NCI-H2171 treated with DMSO at 0.1 percent for 48 hours (cell line): Measurements from ENCODE around the gene SIGLEC11.
"Not testable (repeated sequence)": the region's sequence is repeated elsewhere in the genome, so short reads cannot be mapped to it uniquely, and the experiment has no call there.

Experiments used
- DNase-seq: peaks from one replicate; lab custom pipeline; 2025; lab: John Stamatoyannopoulos, UW

Gene SIGLEC11

DNA sequence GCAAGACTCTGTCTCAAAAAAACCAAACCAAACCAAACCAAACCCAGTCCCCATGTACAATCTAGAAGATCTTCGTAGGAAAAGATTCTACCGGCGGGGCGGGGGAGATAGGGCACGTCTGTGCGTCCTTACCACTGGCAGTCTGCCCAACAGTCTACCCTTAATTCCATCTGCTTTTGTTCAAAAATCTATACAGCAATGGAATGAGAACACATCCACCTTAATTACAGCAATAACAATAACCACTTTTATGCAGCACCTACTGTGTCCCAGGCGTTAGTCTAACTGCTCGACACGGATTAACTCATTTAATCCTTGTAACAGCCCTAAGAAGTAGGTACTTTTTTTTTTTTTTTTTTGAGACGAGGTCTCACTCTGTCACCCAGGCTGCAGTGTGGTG, 34.5 kb downstream of the SIGLEC11 start:
- DNase-seq: no peak

DNA sequence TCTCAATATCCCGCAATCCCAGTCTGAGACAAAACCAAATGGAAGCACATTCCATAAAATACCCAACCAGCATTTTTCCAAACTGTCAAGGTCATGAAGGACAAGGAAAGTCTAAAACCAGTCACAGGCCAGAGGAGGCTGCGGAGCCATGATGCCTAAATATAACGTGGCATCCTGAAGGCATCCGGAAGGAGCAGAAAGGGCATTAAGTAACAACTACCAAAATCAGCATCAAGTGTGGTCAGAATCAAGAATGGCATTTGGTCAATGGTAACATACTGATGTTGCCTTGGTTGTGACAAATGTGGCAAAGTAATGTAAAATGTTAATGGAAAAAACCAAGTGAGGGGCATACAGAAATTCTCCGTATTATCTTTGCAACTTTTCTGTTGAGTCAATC, 35.5 kb downstream of the SIGLEC11 start:
- no peak for DNase-seq

DNA sequence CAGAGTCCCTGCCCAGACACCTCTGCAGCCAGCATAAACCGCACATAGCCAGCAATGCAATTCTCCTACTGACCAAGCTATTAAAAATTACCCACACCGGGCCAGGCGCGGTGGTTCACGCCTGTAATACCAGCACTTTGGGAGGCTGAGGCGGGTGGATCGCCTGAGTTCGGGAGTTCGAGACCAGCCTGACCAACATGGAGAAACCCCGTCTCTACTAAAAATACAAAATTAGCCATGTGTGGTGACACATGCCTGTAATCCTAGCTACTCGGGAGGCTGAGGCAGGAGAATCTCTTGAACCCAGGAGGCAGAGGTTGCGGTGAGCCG, 36.1 kb downstream of the SIGLEC11 start:
- not testable (repeated sequence) for DNase-seq

DNA sequence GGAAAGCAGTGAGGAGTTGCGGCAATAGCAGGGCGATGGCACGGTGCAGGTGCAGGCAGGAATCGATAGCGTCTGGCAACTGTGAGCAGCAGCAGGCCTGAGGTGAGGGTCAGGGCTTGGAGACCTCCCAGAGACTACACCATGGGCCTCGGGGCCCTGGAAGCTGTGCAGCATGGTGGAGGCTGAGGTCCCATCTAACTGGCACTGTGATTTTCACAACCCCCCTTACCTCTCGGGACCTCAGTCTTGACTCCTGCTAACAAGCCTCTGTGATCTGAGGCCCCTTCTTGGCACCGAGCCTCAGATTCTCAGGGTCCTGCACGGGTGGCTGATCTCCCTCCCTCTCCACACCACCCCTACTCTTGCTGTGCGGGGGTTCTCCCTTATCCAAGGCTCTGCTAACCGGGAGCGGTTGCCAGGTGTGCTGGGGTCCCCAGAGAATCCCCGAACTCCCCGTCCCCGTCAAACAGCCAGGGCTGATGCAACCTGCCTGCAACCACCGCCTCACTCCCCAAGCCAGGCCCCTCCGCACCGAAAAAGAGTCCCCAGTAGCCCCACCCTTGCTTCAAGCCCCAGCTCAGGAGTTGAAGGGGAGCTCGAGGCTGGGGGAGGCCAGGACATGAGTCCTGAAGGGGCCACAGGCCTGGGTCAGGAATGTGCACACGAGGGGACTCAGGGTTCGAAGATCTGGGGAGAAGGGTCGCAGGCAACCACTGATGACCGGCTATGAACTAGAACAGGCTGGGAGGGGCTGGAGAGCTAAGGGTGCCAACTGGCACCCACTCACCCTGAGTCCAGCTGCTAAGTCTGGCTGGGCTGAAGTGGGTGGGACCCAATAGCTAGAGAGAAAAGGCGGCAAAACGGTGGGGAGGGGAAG, 36.7 kb downstream of the SIGLEC11 start:
- peak; percentile 81 for DNase-seq

DNA sequence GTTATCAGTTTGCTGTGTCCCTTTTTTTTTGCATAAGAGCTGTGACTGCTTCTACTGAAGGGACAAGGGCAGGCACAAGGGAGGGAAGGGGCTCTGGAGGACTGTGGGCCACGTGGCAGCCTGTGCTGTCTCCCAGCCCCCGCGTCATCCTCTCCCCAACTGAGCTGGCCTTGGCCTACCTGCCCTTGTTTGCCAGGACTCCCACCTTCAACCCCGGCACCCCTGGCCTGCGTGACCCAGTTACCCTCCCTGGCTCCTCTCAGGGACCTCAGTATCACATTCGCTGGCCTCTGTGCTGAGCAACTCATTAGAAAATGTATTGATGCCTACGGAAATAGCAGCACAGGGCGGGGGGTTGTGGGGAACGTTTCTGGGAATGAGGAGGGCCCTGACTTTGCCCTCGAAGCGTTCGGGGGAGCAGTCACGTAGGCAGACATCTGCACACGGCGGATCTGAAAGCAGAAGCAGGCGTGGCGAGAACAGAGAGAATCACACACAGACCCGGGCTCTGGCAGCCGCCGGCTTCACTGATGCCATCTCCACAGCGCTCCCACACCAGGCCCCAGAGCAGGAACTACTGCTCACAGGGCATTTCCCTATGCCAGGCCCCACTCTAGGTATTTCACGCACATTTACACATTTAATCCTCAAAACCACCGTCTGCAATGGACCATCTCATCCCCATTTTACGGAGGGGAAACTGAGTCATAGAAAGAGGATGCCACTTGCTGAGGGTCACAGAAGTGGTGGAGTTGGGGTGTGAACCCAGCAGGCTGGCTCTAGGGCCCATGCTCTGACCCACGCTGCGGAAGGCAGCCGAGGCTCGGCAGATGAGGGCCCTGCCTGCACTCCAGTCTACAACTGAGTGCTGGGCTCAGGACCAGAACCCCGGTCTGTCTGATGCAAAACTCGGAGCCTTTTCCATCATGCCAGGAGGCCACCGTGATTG, 37.6 kb downstream of the SIGLEC11 start:
- no peak for DNase-seq

DNA sequence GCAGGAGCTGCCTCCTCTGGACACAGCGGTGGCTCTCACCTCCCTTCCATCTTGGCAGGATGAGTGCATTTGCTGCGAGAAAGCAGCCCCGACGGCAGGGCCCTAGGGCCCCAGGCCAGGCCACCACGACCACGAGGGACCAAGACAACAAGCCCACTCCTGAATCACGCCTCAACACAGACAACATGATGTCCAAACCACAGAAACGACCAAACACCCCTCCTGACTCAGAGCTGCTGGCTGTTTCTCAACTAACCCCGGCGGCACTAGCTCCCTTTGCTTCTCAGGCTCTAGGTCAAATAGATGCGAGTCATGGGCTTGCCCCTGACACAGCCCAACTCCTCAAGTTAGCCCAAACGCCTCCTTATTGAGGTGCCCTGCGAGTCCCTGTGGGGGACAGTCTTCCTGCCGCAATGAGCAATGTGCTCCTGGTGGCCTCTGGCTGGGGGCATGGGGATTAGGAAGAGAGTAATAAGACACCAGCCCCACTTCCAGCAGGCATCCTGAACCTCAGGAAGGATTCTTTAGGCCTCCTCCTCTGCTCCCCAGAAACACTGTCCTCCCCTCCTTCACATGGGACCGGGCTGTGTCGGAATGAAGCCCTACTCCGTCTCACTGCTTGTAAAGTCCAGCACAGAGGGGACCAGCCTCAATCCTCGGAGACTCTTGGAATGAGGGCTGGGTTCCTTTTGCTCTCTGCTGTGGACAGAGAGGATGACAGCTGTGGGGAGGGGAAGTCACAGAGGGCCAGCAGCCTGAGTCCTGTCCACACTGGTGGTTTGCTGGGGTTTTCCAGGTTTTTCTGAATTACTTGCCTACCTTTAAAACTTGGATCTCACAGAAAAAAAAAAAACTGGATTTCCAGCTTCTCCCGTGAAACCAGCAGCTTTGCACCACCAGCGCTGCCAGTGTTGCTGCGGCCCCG, 38.8 kb downstream of the SIGLEC11 start:
- no peak for DNase-seq

DNA sequence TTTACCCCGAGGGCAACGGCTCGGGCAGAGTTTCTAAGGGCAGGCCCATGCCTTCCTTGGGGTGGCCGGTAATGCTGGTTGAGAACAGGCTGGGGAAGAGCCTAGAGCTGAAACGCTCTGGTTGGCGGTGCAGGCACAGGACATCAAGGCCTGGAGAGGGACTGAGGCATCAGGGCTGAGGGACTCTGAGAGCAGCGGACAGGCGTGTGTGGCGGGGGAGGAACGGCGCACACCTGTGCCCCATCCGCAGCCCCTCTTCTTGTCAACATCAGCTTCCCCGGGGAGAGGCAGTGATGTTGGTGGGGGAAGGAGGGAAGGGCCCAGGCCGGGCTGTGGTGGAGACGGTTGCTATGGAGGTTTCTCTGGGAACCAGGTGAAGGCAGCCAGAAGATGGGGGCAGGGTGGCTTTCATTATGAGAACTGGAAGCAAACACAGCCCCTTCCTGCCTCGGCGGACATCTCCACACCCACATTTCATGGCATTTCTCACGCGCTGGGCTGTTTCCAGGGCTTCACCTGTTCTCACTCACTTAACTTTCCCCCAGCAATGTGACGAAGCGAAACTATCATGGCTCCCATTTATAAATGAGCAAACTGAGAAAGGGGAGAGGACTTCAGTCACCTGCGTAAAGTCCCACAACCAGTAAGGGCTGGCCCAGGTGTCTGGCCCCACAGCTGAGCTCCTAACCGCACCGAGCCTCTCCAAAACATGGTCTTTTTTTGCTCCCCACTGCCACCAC, 40.2 kb downstream of the SIGLEC11 start:
- peak; percentile 50 for DNase-seq

DNA sequence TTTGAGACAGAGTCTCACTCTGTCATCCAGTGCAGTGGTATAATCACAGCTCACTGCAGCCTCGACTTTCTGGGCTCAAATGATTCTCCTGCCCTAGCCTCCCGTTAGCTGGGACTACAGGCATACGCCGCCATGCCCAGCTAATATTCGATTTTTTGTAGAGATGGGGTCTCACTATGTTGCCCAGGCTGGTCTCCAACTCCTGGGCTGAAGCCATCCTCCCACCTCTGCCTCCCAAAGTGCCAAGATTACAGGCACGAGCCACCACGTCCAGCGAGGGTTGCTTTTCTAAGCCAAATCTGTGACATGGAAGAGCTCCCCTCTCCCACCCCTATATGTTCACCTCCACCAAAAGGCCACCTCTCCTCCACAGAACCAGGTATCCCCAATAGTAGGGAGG, 42.9 kb downstream of the SIGLEC11 start:
- no peak for DNase-seq

DNA sequence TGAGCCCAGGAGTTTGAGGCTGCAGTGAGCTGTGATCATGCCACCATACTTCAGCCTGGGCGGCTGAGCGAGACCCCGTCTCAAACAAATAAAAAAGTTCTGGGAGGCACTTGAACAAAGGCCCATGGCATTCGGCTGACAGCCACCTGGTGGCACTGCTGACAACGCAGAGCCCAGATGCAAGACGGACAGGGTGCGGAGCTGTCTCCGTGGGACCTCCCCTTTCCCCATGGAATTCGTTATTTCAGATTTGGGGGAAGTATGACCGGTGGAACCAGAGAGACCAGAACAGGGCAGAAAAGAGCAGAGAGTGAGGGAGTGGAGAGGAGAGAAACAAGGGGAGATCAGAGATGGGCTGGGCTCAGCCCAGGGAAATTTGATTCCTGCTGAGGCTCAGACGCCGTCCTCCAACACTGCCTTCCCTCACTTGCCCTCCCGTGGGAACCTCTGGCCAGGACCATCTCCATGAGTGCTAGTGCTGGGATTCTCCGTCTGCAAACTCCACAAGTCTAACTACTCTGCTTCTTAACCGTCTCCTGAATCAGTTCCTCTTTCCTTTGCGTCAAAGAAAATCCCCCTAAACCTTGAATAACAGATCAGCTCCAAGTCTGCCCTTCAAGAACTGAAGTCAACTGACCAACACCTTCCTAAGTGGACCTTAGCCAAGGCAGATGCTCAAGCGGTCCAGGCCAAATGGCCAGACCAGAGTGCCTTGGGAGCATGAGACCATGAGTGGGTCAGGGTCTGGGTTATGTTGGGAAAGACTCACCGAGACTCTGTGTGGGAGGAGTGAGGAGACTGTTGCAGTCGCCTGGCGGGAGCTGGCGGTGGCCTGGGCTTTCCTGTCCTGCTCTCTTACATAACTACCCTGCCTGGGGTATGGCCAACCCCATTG, 43.9 kb downstream of the SIGLEC11 start:
- DNase-seq: peak; percentile 7

DNA sequence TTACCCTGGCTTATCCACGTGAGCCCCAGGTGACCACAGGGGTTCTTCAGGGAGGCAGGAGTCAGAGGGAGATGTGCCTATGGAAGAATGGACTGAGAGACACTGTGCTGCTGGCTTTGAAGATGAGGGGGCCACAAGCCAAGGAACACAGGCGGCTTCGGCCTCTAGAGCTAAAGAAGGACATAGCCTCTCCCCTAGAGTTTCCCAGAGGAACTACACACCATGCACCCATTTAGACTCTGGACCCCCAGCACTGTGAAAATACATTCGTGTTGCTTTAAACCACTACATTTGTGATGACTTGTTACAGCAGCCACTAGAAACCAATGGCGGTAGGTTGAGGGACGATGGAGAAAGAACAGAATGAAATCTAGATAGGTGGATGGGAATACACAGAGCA, 45.7 kb downstream of the SIGLEC11 start:
- DNase-seq: no peak

DNA sequence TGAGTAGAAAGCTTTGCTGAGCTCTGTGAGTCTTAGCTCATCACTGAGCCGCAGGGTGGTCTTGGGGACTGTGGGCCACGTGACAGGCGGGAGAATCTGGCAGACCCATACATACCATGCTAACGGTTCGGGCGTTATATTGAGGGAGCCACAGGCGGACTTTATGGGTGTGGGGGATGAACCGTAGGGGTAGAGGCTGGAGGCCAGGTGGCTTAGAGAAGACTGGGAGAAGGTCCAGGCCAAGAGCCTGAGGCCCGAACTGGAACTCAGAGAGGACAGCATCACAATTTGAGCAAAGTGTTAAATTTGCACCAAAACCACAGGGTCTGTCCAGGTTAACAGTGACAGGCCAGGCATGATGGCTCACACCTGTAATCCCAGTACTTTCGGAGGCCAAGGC, 47.3 kb downstream of the SIGLEC11 start:
- DNase-seq: no peak

DNA sequence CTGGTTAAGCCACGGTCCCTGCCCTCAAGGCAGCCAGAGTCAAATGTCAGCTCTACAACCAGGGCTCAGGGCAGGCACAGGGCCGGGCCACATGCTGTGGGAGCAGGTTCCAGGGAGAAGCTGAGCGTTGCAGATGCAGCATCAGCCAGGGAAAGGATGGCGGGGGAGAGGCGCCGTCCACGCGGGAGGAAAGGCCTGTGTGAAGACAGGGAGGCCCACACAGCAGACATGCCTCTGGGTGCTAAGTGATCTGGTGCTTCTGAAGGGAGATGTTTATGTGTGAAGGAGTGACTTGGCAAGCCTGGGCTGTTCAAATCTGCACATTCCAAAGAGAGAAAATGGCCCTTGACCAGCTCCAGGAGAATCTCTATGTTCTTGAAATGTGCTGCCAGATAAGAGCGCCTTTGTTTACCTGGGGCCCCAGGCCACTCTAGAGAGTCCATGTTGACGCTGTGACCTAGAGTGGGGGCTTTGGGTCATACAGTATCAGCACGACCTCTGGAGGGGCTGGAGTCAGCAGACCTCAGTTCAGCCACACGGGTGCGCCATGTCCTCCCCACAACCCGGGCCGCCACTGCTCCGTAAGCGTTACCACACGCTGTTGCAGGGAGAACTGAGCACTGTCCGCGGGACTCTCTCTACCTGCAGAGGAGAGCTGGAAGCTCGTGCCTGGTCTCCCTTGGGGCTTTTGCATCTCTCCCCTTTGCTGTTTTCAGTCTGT, 47.8 kb downstream of the SIGLEC11 start:
- no peak for DNase-seq

DNA sequence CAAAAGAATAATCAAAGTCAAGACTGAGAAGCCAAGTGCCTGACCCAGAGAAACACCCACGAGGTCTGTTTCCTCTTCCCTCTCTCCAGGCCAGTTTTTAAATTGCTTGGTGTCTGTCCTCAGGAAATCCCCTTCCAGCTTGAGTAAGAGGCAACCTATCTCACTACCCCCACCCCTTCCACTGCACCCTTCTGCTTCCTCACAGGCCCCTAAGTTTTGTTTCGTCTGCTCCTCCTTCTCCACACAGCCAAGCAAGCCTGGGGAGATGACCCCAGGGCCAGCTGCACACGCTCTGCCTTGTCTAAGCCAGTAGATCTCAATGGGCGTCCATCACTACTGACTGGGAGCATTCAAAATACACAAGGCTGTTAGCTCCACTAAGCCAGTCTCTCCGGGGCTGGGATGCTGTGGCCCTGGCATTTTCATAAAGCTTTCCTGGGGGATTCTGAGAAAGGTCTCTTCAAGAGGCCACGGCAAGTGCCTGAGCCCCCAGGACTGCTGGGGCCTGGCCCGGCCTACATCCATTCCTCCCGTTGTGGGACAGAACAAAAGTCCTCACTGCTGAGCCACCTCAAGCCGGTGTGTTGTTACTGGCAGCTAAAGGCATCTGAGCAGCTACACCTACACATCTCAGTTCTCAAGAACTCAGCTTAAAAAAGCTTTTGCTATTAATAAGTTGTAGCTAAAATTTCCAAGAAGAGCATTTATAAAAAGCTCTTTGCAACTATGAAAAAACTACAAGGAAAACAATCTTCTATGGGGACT, 49.4 kb downstream of the SIGLEC11 start:
- no peak for DNase-seq

DNA sequence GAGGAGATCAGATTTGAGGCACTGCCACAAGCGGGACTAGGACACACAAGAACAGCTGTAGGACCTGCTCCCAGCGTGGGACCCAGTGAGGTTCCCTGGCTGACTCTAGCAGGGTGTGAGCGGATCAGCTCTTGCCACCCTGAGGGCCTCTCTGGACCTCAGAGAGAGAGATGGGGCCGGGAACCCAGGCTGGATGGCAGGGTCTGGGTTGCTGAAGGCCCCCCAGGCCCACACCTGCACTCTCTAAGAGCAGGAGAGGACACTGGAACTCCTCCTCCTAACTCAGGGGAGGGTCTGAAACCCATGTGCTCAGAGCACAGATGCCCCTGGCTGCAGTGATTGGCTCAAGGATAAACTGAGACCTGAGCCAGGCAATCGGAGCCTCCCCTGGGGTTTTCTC, 50.8 kb downstream of the SIGLEC11 start:
- DNase-seq: peak; percentile 66

DNA sequence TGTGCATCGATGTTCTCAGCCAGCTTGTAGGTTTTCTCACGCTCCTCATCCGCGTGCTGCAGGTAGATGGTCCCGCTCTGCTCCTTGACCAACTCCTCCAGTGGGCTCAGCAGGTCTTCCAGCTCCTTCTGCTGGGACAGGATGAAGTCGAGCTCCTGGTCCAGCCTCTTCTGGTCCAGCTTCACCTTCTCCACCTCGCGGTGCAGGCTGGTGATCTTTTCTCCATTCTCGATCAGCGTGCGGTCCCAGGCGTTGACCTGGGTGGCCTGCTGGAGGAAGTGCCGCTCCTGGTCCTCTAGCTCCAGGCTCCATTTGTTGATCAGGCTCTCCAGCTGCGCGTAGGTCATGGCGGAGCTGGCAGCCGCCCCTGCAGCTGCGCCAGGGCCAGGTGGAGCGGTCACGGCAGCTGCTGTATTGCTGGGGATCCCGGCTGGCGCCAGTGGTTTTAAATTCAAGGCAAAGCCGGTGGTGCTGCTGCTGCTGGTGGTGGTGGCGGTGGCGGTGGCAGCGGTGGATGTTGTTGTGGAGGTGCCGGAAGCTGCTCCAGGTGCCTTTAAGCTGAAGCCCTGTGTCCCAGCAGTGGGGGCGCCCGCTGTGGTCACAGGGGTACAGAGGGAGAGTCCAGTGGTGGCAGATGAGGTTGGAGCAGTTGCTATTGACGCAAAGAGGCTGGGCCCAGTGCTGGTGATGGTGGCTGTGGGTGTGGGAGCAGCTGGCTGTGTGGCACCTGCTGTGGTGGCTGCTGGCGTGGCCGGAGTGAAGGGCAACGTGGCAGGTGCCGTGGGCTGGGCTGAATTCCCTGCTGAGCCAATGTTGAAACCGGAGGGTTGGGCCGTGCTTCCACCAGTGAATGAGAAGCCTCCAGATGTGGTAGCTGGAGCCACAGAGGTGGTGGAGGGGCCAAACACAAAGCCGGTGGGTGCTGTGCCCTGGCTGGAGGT, 52.2 kb downstream of the SIGLEC11 start:
- DNase-seq: no peak

DNA sequence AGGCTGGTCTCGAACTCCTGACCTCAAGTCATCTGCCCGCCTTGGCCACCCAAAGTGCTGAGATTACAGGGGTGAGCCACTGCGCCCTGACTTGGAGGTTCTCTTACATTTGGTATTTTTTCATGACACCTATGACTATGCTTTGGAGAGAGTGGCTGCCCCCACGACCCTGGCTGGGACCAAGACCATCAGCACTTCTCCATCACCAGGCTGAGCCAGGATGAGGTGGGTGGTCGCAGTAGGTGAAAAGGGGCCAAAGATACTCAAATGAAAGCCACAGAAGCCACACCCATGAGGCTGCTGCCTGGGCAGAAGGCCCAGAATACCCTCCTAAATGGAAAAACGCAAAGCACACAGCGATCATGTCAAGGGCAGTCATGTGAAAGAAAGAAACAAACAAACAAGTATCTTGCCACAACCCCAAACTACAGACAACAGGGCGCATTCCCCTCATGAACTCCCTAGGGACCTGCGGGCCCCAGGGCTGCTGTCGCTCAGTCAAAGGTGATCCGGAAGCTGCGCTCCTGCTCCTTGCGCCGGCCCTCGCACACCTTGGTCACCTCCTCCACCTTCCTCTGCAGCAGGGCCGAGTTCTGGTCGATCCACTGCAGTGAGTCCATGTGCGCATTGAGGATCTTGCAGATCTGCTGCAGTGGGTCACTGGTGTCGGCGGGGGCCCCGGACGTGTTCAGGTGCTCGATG, 53.1 kb downstream of the SIGLEC11 start:
- no peak for DNase-seq
